Activated CD4-positive, alpha-beta T cell treated with anti-CD3 and anti-CD28 coated beads, Interleukin-2, Interleukin-4, amounts not matched to agents 100 ng/mL and 50 ng/mL, durations not matched to agents 16 hours and 8 hours (primary cell): ENCODE data around the gene GAREM2.

ENCODE experiments used
- DNase-seq: peaks from one replicate; pipeline ENCODE4 v3.0.0-alpha.2; 2020; ENCODE audit warnings: low spot score

Gene GAREM2

DNA sequence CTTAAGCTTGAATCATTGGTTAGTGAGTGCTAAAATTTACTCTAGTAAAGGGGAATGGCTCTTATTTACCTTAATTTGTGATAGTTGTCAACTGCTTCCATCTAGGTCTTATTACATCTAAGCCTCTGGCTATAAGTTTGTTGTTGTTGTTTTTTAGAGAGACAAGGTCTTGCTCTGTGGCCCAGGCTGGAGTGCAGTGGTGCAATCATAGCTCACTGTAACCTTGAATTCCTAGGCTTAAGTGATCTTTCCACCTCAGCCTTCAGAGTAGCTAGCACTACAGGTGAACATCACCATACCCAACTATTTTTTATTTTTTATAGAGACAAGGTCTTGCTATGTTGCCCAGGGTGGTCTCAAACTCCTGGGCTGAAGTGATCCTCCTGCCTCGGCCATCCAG lies 65.0 kb downstream of the GAREM2 start:
- no peak for DNase-seq

DNA sequence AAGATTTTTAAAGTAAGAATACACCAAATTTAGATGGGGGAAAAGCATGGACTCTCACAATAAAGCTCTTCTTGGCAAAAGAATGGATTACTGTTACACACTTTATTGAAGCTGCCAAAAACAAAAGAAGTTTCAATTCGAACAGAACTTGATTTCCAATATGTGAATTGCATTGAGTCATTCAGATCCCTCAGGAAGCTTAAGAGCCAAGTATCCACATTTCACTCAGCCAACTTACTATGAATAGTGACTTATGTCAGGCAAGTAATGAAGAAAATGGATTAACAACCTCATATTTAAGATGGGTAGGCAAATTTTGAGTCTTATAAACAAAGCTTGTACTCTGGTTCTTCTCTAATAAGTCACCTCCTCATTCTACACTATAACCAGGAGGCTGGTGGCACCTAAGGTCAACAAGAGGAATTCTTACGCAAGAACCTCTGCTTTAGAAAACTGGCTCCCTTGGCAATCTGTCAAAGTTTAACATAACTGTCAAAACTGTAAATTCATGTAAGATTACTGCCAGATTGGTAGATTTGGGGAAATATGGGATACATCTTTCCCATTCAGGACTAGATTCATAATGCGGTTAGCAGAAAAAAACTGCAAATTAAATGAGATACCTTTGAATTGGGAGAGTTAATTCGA lies 65.5 kb downstream of the GAREM2 start:
- DNase-seq = no peak
